GM19099 (cell line): Measurements from ENCODE around the gene CELF3.

Experiments
- POLR2A ChIP-seq: IDR thresholded peaks from 3 replicates; pipeline ENCODE4 v1.6.1; 2011; ENCODE audit warnings: low read depth; ENCODE audit not compliant: insufficient read length; ENCODE audit errors: extremely low read depth

CELF3 gene

GRCh38 chr1:151728151-151729054 lies 11.8 kb upstream of the CELF3 start:
- TF ChIP-seq POLR2A = no peak

- no peak for TF ChIP-seq POLR2A
Measured at GRCh38 chr1:151723726-151724370, 7.2 kb upstream of the CELF3 start.

- TF ChIP-seq POLR2A = no peak
Measured at GRCh38 chr1:151721788-151722510, 5.3 kb upstream of the CELF3 start.

GRCh38 chr1:151720974-151721787 lies 4.6 kb upstream of the CELF3 start, which contains the start of gene RIIAD1:
TSS of gene RIIAD1 (plus strand) at chr1:151721522. CDS start at chr1:151721537, 15 bp downstream.
- no peak for TF ChIP-seq POLR2A

- no peak for TF ChIP-seq POLR2A
Measured at GRCh38 chr1:151720554-151720953, 4.0 kb upstream of the CELF3 start.

GRCh38 chr1:151720125-151720524 lies 3.5 kb upstream of the CELF3 start:
- TF ChIP-seq POLR2A = no peak

GRCh38 chr1:151718666-151719065 lies 2.1 kb upstream of the CELF3 start:
- TF ChIP-seq POLR2A = no peak

- TF ChIP-seq POLR2A = no peak
Measured at GRCh38 chr1:151718011-151718431, 1.4 kb upstream of the CELF3 start.

- TF ChIP-seq POLR2A = no peak
Measured at GRCh38 chr1:151716405-151716762, 219 bp downstream of the CELF3 start.

- TF ChIP-seq POLR2A = no peak
Measured at GRCh38 chr1:151715726-151716404, 738 bp downstream of the CELF3 start.

GRCh38 chr1:151714820-151715725 lies 1.5 kb downstream of the CELF3 start:
- TF ChIP-seq POLR2A = no peak

- no peak for TF ChIP-seq POLR2A
Measured at GRCh38 chr1:151713874-151714273, 2.7 kb downstream of the CELF3 start.

GRCh38 chr1:151713044-151713443 lies 3.6 kb downstream of the CELF3 start:
- TF ChIP-seq POLR2A = no peak
